Progenitor cell of endocrine pancreas (in vitro differentiated cells): ENCODE data around the gene GPR78. TPM values are rescaled to one million over a fixed set of nuclear protein-coding genes. Genes with fewer than 3 reads are reported as not detected.
A peak's percentile ranks its signal among the peaks of the same experiment; 100 is the strongest.

ENCODE experiments used
- DNase-seq: peaks from one replicate; pipeline ENCODE4 v3.0.0; 2021; ENCODE audit warnings: low spot score; ENCODE audit not compliant: unreplicated experiment
- H3K27ac Mint-ChIP-seq: 2 replicates; pipeline ENCODE4 v1.8.0; 2021; ENCODE audit warnings: mild to moderate bottlenecking, moderate library complexity, mixed read lengths
- H3K27me3 Mint-ChIP-seq: 2 replicates; pipeline ENCODE4 v1.8.0; 2021; ENCODE audit warnings: mixed read lengths
- H3K36me3 Mint-ChIP-seq: 2 replicates; pipeline ENCODE4 v1.8.0; 2022; ENCODE audit warnings: mixed read lengths; ENCODE audit not compliant: insufficient read depth
- H3K4me1 Mint-ChIP-seq: 2 replicates; pipeline ENCODE4 v1.8.0; 2021; ENCODE audit warnings: low read depth, mixed read lengths
- H3K4me3 Mint-ChIP-seq: 2 replicates; pipeline ENCODE4 v1.8.0; 2021; ENCODE audit warnings: low read depth, mild to moderate bottlenecking, moderate library complexity, mixed read lengths
- H3K9me3 Mint-ChIP-seq: 2 replicates; pipeline ENCODE4 v1.8.0; 2021; ENCODE audit warnings: low read depth, mixed read lengths
- CTCF ChIP-seq: fragments of 200-600 bp; sonication (generic); IDR thresholded peaks from one replicate; pipeline ENCODE4 v1.5.0; 2021; ENCODE audit warnings: antibody characterized with exemption, mild to moderate bottlenecking; ENCODE audit not compliant: unreplicated experiment
- total RNA-seq: library from RNA; stranded (reverse); gene quantifications from 2 replicates; pipeline ENCODE4 v1.2.1, GENCODE V29; 2021

The GPR78 gene
- total RNA-seq, 1 donor from 2014 or later, result 0.31 TPM

GRCh38 chr4:8585721-8586212 is 5.6 kb downstream of the GPR78 start:
- DNase-seq, result no peak
- Mint-ChIP-seq H3K4me3 (no peak overlapping the region), H3K27me3 (peaks cover 36% of the 10 kb centered on the region), H3K36me3 (no peaks in the 10 kb centered on the region), H3K9me3 (no peaks in the 10 kb centered on the region), H3K4me1 (no peaks in the 10 kb centered on the region), H3K27ac (peak overlapping the region; percentile 85)
- no peak for TF ChIP-seq CTCF

GRCh38 chr4:8586246-8586645 is 6.1 kb downstream of the GPR78 start:
- no peak for TF ChIP-seq CTCF
- H3K36me3 Mint-ChIP-seq, result no peaks in the 10 kb centered on the region
- DNase-seq, result no peak
- no peaks in the 10 kb centered on the region for H3K9me3 Mint-ChIP-seq
- H3K4me1 Mint-ChIP-seq, result no peaks in the 10 kb centered on the region
- H3K27ac Mint-ChIP-seq, result no peak overlapping the region
- H3K27me3 Mint-ChIP-seq, result peaks cover 37% of the 10 kb centered on the region
- no peak overlapping the region for H3K4me3 Mint-ChIP-seq

- no peaks in the 10 kb centered on the region for H3K36me3 Mint-ChIP-seq
- TF ChIP-seq CTCF, result peak; percentile 64
- no peaks in the 10 kb centered on the region for H3K9me3 Mint-ChIP-seq
- H3K4me1 Mint-ChIP-seq, result no peaks in the 10 kb centered on the region
- H3K27me3 Mint-ChIP-seq, result peaks cover 42% of the 10 kb centered on the region
- no peak for DNase-seq
- no peak overlapping the region for H3K27ac Mint-ChIP-seq
- no peak overlapping the region for H3K4me3 Mint-ChIP-seq
Observed at GRCh38 chr4:8586671-8587468, 6.7 kb downstream of the GPR78 start.

- no peak overlapping the region for H3K27ac Mint-ChIP-seq
- TF ChIP-seq CTCF, result no peak
- H3K36me3 Mint-ChIP-seq, result no peaks in the 10 kb centered on the region
- no peaks in the 10 kb centered on the region for H3K9me3 Mint-ChIP-seq
- H3K4me3 Mint-ChIP-seq, result no peak overlapping the region
- no peaks in the 10 kb centered on the region for H3K4me1 Mint-ChIP-seq
- peaks cover 39% of the 10 kb centered on the region for H3K27me3 Mint-ChIP-seq
- no peak for DNase-seq
Observed at GRCh38 chr4:8587469-8588195, 7.4 kb downstream of the GPR78 start.

- no peak for DNase-seq
- H3K36me3 Mint-ChIP-seq, result no peaks in the 10 kb centered on the region
- peaks cover 42% of the 10 kb centered on the region for H3K27me3 Mint-ChIP-seq
- H3K4me1 Mint-ChIP-seq, result peaks cover 2% of the 10 kb centered on the region
- no peak overlapping the region for H3K27ac Mint-ChIP-seq
- TF ChIP-seq CTCF, result no peak
- H3K9me3 Mint-ChIP-seq, result no peaks in the 10 kb centered on the region
- H3K4me3 Mint-ChIP-seq, result no peak overlapping the region
Observed at GRCh38 chr4:8588196-8588470, 7.9 kb downstream of the GPR78 start.
